Measurements from ENCODE around the gene CCDC6.

DNA sequence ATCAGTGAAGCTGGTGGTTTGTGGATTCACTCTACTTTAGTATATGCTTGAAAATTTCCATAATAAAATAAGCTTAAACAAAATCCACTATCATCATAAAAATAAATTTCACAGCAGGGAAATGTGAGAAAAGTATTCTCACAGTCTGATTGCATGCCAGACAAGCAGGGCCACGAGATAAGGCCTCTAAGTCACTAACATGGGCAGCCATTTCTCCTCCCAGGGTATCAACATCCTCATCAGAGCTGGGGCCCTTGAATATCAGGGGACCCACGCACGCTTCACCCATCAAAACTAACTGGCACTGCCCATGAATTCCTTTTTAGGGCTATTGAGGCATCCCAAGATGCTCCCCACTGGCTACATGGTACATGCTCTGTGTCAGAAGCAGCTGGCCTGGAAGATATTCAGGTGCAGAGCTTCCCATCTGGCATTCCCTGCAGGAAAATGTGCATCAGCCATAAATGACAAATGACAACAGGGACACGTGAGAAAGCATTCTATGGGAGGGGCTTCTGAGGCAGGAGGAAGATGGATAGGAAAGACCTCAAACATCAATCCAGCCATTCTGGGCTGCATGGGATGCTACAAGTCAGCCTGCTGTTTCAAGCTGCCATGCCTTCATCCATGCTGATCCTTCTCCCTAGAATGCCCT is 17.4 kb downstream of the CCDC6 start:
- no peak for TF ChIP-seq EZH2phosphoT487 (IDR thresholded peaks at IDR 0.05; ENCODE audit: insufficient read depth, low read depth)
- no peak for TF ChIP-seq EZH2 (IDR thresholded peaks at IDR 0.05; ENCODE audit: insufficient read depth, poor library complexity, severe bottlenecking)

Measured in GM23248 (cell line).